Measurements from ENCODE around the gene LYRM1.
"Not testable (repeated sequence)": the region's sequence is repeated elsewhere in the genome, so short reads cannot be mapped to it uniquely, and the experiment has no call there.

Gene LYRM1

DNA sequence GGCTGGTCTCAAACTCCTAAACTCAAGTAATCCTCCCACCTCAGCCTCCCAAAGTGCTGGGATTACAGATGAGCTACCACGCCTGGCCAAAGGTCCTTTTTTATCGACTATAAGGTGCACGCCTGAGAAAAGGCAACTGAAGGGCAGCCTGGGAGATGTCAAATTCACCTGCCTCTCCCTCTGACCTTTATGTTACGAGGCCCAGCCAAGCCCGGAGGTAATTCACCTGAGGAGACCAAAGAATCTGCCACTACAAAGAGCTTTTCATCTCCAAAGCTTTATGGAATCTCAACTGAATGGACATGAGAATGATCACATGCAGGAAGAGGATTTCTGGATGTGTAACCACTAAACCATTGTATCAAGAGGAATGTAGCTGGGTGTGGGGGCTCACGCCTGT is 37.2 kb downstream of the LYRM1 start:
- Histone ChIP-seq H3K4me3 (ENCODE audit: low read depth, low read length) (no peak overlapping the region), H3K79me2 (ENCODE audit: control insufficient read depth, insufficient read depth, low read length, unreplicated experiment) (no peaks in the 10 kb centered on the region), H2AFZ (ENCODE audit: low read length, unreplicated experiment) (no peak overlapping the region), H3K27me3 (ENCODE audit: insufficient read depth, low read length) (no peaks in the 10 kb centered on the region), H3K36me3 (ENCODE audit: insufficient read depth, low read length) (no peaks in the 10 kb centered on the region), H3K27ac (ENCODE audit: low read depth, low read length) (no peak overlapping the region), H3K4me1 (ENCODE audit: control insufficient read depth, insufficient read depth, low read length, unreplicated experiment) (peaks cover 14% of the 10 kb centered on the region)

DNA sequence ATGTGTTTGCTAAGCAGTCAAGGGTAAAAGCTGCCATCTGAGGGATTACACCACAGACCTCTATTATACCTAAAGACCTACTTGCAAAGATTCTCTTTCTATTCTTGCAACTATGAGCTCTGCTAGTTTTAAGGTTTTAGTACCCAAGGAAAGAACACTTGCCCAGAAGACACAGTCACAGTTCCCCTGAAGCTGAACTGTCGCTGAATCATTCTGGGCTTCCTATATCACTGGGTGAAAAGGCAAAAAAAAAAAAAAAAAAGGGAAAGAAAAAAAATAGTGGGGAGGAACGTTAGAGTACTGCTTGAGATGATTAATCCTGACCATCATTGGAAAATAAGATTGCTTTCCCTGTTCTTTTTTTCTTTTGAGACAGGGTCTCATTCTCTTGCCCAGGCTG is 37.9 kb downstream of the LYRM1 start:
- Histone ChIP-seq H2AFZ (ENCODE audit: low read length, unreplicated experiment) (peak overlapping the region; percentile 21), H3K36me3 (ENCODE audit: insufficient read depth, low read length) (no peaks in the 10 kb centered on the region), H3K79me2 (ENCODE audit: control insufficient read depth, insufficient read depth, low read length, unreplicated experiment) (no peaks in the 10 kb centered on the region), H3K4me1 (ENCODE audit: control insufficient read depth, insufficient read depth, low read length, unreplicated experiment) (peaks cover 14% of the 10 kb centered on the region), H3K27me3 (ENCODE audit: insufficient read depth, low read length) (no peaks in the 10 kb centered on the region), H3K4me3 (ENCODE audit: low read depth, low read length) (no peak overlapping the region), H3K27ac (ENCODE audit: low read depth, low read length) (no peak overlapping the region)

DNA sequence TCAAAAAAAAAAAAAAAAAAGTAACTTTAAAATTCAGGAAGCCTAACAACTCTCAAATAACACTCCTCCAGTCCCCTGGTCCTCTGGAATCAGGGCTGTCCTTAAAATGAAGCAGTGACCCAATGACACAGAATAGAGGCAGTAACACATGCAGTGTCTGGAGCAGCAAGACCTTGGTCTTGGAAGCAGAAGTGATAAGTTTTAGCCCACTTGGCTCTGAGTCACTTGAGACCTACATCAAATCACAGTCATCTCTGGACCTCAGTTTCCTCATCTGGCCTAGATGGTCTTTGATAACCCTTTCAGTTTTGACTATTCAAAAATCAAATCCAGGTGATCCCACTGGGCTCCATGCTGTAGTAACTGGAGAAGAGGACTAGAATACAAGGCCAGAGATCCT is 39.0 kb downstream of the LYRM1 start:
- Histone ChIP-seq H3K4me3 (ENCODE audit: low read depth, low read length) (no peak overlapping the region), H3K36me3 (ENCODE audit: insufficient read depth, low read length) (no peaks in the 10 kb centered on the region), H2AFZ (ENCODE audit: low read length, unreplicated experiment) (no peak overlapping the region), H3K27ac (ENCODE audit: low read depth, low read length) (no peak overlapping the region), H3K4me1 (ENCODE audit: control insufficient read depth, insufficient read depth, low read length, unreplicated experiment) (peaks cover 14% of the 10 kb centered on the region), H3K79me2 (ENCODE audit: control insufficient read depth, insufficient read depth, low read length, unreplicated experiment) (no peaks in the 10 kb centered on the region), H3K27me3 (ENCODE audit: insufficient read depth, low read length) (no peaks in the 10 kb centered on the region)

DNA sequence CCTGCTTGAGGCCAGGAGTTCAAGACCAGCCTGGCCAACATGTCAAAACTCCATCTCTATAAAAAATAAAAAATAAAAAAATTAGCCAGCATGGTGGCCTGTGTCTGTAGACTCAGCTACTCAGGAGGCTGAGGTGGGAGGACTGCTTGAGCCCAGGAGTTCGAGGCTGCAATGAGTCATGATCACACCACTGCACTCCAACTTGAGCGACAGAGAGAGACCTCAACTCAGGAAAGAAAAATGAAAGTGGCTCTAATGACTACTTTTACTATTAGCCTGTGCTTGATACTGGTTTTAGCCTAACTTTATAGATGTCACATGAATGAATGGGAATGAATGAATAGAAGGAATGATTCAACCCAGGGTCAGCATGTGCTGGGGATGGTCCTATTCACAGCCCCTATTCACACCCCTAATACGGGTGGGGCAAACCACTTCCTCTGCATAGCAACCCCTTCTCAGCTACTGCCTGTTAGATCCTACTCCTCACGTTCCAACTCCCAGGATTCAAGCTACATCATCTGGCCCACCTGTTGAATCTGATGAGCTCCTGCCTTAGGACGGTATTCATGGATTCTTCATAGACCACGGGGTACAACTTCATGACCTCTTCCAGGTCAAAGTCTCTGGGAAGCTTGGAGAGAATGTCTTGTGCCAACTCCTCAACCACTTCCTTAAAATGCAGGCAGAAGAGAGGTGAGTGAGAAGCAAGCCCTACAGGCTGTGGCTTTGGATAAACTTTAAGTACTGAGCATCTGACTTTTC is 40.5 kb downstream of the LYRM1 start:
- H3K4me3 ChIP-seq (ENCODE audit: low read depth, low read length): no peak overlapping the region
- H2AFZ ChIP-seq (ENCODE audit: low read length, unreplicated experiment): no peak overlapping the region
- H3K27ac ChIP-seq (ENCODE audit: low read depth, low read length): no peak overlapping the region
- H3K27me3 ChIP-seq (ENCODE audit: insufficient read depth, low read length): no peaks in the 10 kb centered on the region
- no peaks in the 10 kb centered on the region for H3K79me2 ChIP-seq (ENCODE audit: control insufficient read depth, insufficient read depth, low read length, unreplicated experiment)
- peaks cover 14% of the 10 kb centered on the region for H3K4me1 ChIP-seq (ENCODE audit: control insufficient read depth, insufficient read depth, low read length, unreplicated experiment)
- no peaks in the 10 kb centered on the region for H3K36me3 ChIP-seq (ENCODE audit: insufficient read depth, low read length)

DNA sequence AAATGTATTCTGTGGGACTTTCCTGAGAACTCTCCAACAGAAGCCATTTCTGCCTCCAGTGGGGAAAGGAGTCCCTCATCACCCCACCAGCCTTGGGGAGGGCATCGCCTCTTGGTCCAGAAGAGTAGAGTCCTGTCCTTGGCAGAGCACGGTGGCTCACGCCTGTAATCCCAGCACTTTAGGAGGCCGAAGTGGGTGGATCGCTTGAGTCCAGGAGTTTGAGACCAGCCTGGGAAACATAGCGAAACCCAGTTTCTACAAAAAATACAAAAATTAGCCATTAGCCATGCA is 41.0 kb downstream of the LYRM1 start:
- Histone ChIP-seq H3K27ac (ENCODE audit: low read depth, low read length) (no peak overlapping the region), H3K4me1 (ENCODE audit: control insufficient read depth, insufficient read depth, low read length, unreplicated experiment) (peaks cover 14% of the 10 kb centered on the region), H3K36me3 (ENCODE audit: insufficient read depth, low read length) (no peaks in the 10 kb centered on the region), H3K4me3 (ENCODE audit: low read depth, low read length) (no peak overlapping the region), H3K27me3 (ENCODE audit: insufficient read depth, low read length) (no peaks in the 10 kb centered on the region), H3K79me2 (ENCODE audit: control insufficient read depth, insufficient read depth, low read length, unreplicated experiment) (no peaks in the 10 kb centered on the region), H2AFZ (ENCODE audit: low read length, unreplicated experiment) (no peak overlapping the region)

DNA sequence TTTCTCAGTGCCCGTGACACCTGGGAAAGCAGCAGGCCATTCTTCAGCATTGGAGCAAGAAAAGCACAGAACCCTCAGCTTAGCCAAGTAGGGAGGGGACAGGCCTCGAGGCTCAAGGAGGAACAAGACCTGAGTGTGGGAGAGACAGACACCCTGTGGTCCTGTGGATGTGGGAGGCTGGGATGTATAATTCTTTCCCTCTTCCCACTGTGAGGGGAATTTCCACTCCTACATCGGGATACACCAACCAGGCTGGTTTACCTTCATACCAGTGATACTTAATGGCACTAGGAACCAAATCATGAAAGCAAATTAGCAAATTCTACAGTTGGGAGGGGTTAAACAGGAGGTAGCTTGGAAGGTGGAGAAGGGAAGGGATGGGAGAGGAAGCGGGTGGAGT is 41.7 kb downstream of the LYRM1 start:
- no peak overlapping the region for H2AFZ ChIP-seq (ENCODE audit: low read length, unreplicated experiment)

DNA sequence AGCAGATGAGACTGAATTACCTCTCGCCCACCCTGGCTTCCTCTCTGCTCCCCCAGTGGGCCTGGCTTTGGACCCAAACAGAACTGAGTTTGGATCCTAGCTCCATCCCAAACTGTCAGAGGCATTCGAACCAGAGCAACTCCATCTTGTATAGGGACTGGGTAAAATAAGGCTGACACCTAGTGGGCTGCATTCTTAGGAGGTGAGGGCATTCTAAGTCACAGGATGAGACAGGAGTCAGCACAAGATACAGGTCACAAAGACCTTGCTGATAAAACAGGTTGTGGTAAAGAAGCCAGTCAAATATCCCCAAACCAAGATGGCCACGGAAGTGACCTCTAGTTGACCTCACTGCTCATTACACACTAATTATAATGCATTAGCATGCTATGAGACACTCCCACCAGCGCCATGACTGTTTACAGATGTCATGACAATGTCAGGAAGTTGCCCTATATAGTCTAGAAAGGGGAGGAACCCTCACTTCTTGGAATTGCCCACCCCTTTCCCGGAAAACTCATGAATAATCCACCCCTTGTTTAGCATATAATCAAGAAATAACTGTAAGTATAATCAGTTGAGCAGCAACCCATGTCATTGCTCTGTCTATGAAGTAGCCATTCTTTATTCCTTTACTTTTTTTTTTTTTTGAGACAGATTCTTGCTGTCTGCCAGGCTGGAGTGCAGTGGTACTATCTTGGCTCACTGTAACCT is 44.4 kb downstream of the LYRM1 start:
- H2AFZ ChIP-seq (ENCODE audit: low read length, unreplicated experiment): no peak overlapping the region
- H3K4me3 ChIP-seq (ENCODE audit: low read depth, low read length): no peak overlapping the region
- H3K36me3 ChIP-seq (ENCODE audit: insufficient read depth, low read length): no peaks in the 10 kb centered on the region
- H3K79me2 ChIP-seq (ENCODE audit: control insufficient read depth, insufficient read depth, low read length, unreplicated experiment): no peaks in the 10 kb centered on the region
- no peaks in the 10 kb centered on the region for H3K4me1 ChIP-seq (ENCODE audit: control insufficient read depth, insufficient read depth, low read length, unreplicated experiment)
- H3K27ac ChIP-seq (ENCODE audit: low read depth, low read length): no peak overlapping the region
- no peaks in the 10 kb centered on the region for H3K27me3 ChIP-seq (ENCODE audit: insufficient read depth, low read length)

More for the DNA sequence above, 41.7 kb downstream of the LYRM1 start:
- Histone ChIP-seq H3K4me1 (ENCODE audit: control insufficient read depth, insufficient read depth, low read length, unreplicated experiment) (peaks cover 14% of the 10 kb centered on the region), H3K4me3 (ENCODE audit: low read depth, low read length) (no peak overlapping the region), H3K27ac (ENCODE audit: low read depth, low read length) (no peak overlapping the region), H3K27me3 (ENCODE audit: insufficient read depth, low read length) (no peaks in the 10 kb centered on the region), H3K79me2 (ENCODE audit: control insufficient read depth, insufficient read depth, low read length, unreplicated experiment) (no peaks in the 10 kb centered on the region), H3K36me3 (ENCODE audit: insufficient read depth, low read length) (no peaks in the 10 kb centered on the region)

DNA sequence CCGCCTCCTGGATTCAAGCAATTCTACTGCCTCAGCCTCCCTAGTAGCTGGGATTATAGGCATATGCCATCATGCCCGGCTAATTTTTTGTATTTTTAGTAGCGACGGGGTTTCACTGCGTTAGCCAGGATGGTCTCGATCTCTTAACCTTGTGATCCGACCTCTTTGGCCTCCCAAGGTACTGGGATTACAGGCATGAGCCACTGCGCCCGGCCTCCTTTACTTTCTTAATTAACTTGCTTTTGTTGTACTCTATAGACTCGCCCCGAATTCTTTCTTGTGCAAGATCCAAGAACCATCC is 45.0 kb downstream of the LYRM1 start:
- not testable (repeated sequence) for H3K4me1 ChIP-seq (ENCODE audit: control insufficient read depth, insufficient read depth, low read length, unreplicated experiment); H3K4me3 ChIP-seq (ENCODE audit: low read depth, low read length); H3K36me3 ChIP-seq (ENCODE audit: insufficient read depth, low read length); H3K27ac ChIP-seq (ENCODE audit: low read depth, low read length); H3K79me2 ChIP-seq (ENCODE audit: control insufficient read depth, insufficient read depth, low read length, unreplicated experiment); H2AFZ ChIP-seq (ENCODE audit: low read length, unreplicated experiment); H3K27me3 ChIP-seq (ENCODE audit: insufficient read depth, low read length)

DNA sequence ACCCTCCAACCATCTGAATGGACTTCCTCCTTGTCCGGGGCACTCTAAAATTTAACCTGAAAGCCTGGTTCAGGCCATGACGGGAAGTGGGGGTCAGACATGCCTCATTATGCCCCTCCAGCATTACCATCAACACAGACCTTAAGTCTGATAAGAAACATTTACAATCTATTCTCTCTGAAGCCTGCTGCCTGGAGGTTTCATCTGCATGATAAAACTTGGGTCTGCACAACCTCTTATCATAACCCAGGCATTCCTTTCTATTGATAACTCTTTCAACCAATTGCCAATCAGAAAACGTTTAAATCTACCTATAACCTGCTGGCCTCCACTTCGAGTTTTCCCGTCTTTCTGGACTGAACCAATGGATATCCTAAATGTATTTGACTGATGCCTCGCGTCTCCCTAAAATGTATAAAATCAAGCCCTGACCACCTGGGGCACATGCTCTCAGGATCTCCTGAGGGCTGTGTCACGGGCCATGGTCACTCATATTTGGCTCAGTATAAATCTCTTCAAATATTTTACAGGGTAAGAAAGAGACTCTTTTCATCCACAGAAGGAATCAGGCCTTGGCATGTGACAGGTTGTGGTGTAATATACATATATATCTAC is 45.6 kb downstream of the LYRM1 start:
- Histone ChIP-seq H3K79me2 (ENCODE audit: control insufficient read depth, insufficient read depth, low read length, unreplicated experiment) (no peaks in the 10 kb centered on the region), H3K27me3 (ENCODE audit: insufficient read depth, low read length) (no peaks in the 10 kb centered on the region), H3K4me1 (ENCODE audit: control insufficient read depth, insufficient read depth, low read length, unreplicated experiment) (no peaks in the 10 kb centered on the region), H3K36me3 (ENCODE audit: insufficient read depth, low read length) (no peaks in the 10 kb centered on the region), H3K27ac (ENCODE audit: low read depth, low read length) (no peak overlapping the region), H2AFZ (ENCODE audit: low read length, unreplicated experiment) (no peak overlapping the region), H3K4me3 (ENCODE audit: low read depth, low read length) (no peak overlapping the region)

DNA sequence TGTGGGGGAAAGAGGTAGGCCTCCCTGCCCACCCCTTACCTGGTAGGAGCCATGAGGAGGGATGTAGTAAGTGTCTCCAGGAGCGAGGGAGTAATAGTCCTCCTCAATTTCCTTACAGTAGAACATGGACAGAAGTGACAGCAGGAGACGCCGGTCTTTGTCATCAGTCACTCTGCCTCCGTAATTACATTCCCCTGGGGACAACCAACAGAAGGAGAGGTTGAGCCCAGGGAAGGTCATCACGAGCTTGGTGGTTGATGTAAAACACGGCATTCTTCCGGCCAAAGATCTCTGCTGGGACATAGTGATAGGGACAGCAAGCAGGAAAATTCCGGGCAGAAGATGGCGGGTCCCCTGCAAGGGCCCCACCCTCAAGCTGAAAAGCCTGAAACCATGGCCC is 47.9 kb downstream of the LYRM1 start:
- H3K4me3 ChIP-seq (ENCODE audit: low read depth, low read length): no peak overlapping the region
- no peaks in the 10 kb centered on the region for H3K27me3 ChIP-seq (ENCODE audit: insufficient read depth, low read length)

DNA sequence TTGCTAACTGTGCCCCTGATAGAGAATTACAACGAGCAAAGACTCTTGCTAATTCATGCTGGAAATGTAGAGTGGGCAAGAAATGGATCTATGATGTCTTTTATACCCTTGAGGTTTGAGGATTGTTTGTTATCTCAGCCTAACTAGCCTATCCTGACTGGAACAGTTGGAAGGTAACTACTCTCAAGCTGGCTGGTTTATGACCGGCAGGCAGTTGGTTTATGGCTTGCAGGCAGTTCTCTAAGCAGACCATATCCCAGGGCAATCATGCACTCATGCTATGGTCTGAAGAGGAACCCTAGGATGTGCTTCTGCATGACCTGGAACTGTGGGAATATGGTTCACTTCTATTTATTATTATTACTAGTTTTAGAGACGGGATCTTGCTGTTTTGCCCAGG is 49.1 kb downstream of the LYRM1 start:
- Histone ChIP-seq H3K4me1 (ENCODE audit: control insufficient read depth, insufficient read depth, low read length, unreplicated experiment) (no peaks in the 10 kb centered on the region), H3K4me3 (ENCODE audit: low read depth, low read length) (no peak overlapping the region), H3K27me3 (ENCODE audit: insufficient read depth, low read length) (no peaks in the 10 kb centered on the region), H3K79me2 (ENCODE audit: control insufficient read depth, insufficient read depth, low read length, unreplicated experiment) (no peaks in the 10 kb centered on the region), H3K27ac (ENCODE audit: low read depth, low read length) (no peak overlapping the region), H2AFZ (ENCODE audit: low read length, unreplicated experiment) (no peak overlapping the region), H3K36me3 (ENCODE audit: insufficient read depth, low read length) (no peaks in the 10 kb centered on the region)

More for the DNA sequence above, 47.9 kb downstream of the LYRM1 start:
- H3K27ac ChIP-seq (ENCODE audit: low read depth, low read length): no peak overlapping the region
- H3K79me2 ChIP-seq (ENCODE audit: control insufficient read depth, insufficient read depth, low read length, unreplicated experiment): no peaks in the 10 kb centered on the region
- no peaks in the 10 kb centered on the region for H3K36me3 ChIP-seq (ENCODE audit: insufficient read depth, low read length)
- no peak overlapping the region for H2AFZ ChIP-seq (ENCODE audit: low read length, unreplicated experiment)
- H3K4me1 ChIP-seq (ENCODE audit: control insufficient read depth, insufficient read depth, low read length, unreplicated experiment): no peaks in the 10 kb centered on the region
